AG09309 (cell line): ENCODE measurements around the gene DIP2C.

Experiments
- DNase-seq: peaks from one replicate; pipeline ENCODE4 v3.0.0-alpha.2; 2010; ENCODE audit warnings: low read depth
- H3K4me3 ChIP-seq: 2 replicates; pipeline ENCODE4 v1.5.1; 2011; ENCODE audit warnings: mild to moderate bottlenecking, low read depth, low read length, moderate library complexity; ENCODE audit not compliant: control insufficient read depth
- TF ChIP-seq, protein P1 (sequence below): IDR thresholded peaks from 2 replicates; pipeline ENCODE4 v1.5.1; 2011; ENCODE audit warnings: mild to moderate bottlenecking, low read depth, low read length, inconsistent platforms; ENCODE audit not compliant: insufficient read depth, control insufficient read depth; ENCODE audit errors: missing control alignments

The DIP2C gene

DNA sequence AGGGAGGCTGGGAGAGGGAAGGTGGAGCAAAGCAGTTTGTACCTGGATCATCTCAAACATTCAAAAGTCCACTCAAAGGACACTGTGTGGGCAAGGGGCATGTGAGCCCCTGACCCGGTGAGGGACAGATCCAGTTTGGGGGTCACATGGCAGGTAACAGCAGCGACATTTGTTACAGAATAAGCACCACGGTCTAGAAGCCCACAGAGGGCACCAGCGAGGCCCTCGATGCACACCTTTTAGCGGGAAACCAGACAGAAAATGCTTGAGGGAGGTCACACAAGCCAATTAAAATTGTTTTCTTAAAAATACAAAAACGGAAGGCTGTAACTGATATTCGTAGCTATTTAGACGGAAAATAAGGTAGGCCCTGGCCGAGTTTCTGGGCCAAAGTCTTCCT lies 409.8 kb downstream of the DIP2C start:
- TF ChIP-seq, protein P1, sequence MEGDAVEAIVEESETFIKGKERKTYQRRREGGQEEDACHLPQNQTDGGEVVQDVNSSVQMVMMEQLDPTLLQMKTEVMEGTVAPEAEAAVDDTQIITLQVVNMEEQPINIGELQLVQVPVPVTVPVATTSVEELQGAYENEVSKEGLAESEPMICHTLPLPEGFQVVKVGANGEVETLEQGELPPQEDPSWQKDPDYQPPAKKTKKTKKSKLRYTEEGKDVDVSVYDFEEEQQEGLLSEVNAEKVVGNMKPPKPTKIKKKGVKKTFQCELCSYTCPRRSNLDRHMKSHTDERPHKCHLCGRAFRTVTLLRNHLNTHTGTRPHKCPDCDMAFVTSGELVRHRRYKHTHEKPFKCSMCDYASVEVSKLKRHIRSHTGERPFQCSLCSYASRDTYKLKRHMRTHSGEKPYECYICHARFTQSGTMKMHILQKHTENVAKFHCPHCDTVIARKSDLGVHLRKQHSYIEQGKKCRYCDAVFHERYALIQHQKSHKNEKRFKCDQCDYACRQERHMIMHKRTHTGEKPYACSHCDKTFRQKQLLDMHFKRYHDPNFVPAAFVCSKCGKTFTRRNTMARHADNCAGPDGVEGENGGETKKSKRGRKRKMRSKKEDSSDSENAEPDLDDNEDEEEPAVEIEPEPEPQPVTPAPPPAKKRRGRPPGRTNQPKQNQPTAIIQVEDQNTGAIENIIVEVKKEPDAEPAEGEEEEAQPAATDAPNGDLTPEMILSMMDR, result no peak
- no peak overlapping the region for H3K4me3 ChIP-seq
- no peak for DNase-seq

DNA sequence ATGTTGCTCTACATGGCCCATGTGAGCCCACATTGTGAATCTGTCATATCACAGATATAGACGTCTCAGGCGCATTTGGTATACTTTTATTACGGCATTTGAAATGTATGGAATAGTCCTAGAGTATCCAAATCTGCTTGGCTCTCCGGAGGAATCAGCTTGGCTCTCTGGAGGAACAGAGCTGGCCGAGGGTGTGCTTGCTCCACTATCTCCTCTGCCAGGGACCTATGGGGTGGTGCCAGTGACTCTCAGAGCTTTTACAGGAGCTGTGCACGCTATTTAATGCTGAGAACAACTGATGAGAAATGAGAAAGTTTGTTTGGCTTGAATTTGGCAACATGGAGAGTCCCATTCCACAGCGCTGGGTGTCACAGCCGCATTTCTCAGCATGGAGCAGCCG lies 410.2 kb downstream of the DIP2C start:
- TF ChIP-seq, protein P1, result no peak
- no peak for DNase-seq

DNA sequence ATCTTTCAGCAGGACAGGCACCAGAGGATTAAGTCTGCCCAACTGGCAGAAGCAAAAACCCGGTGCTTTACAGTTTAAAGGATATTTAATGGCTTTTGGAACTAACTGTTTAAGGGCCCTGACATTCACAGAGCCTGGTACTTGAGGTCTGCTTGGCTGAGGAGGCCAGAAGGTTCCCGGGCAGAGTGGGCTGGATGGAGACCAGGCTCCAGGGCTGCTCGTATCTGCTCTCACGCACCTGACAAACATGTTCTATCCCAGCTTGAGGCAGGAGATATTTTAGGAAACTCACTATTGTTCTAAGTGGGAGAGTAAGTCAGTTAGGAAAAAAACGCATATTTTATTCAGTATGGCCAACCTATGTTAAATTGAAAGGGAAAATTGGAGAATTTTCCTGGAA lies 410.8 kb downstream of the DIP2C start:
- H3K4me3 ChIP-seq, result no peak overlapping the region
- no peak for DNase-seq
- TF ChIP-seq, protein P1, result no peak

More for the DNA sequence above, 410.2 kb downstream of the DIP2C start:
- H3K4me3 ChIP-seq, result no peak overlapping the region

DNA sequence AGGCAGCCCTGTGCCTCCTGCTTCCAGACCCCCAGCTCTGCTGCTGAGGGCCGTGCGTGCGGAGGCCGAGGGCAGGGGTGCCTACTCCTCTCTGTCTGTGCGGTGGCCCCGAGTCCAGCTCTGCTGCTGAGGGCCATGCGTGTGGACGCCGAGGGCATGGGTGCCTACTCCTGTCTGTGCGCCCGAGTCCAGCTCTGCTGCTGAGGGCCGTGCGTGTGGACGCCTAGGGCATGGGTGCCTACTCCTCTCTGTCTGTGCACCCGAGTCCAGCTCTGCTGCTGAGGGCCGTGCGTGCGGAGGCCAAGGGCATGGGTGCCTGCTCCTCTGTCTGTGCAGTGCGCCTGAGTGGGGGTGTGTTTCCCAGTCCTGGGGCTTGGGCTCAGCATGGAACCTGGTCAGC lies 411.5 kb downstream of the DIP2C start:
- no peak for DNase-seq
- TF ChIP-seq, protein P1, result no peak

DNA sequence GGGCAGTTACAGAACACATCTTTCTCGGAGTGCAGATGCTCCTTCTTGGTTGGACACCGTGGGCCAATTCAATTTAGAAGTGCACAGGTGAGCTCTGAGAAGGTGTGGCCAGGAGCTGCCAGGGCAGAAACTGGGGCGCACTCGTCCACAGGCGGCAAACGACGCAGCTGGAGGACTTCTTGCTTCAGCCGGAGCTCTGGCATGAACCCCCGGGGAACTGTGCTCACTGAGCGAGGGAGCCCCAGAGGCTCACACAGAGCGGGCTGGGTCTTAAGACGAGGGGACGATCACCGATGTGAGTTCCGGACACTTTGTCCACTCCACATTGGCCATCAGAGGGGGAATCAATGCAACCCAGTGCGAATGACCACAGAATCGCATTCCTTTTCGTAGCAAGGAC lies 413.8 kb downstream of the DIP2C start:
- TF ChIP-seq, protein P1, result no peak

More for the DNA sequence above, 411.5 kb downstream of the DIP2C start:
- no peak overlapping the region for H3K4me3 ChIP-seq

DNA sequence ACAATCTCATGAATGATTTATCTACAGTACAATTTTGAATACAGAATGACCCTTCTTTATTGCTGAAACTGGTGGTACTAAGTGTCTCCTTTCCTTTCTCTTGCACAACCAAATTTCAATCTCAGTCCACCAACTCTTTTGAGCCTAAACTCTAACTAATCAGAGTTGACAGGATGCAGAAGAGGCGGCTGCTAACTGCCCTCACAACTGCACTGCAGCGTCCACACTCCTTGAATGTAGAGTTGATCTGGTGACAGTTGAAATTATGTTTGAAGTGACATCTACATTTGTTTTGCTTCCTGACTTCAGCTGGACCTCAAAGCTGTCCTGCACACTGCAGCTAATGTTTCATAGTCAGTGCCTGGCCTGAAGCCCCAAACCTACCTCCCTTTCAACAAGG lies 414.6 kb downstream of the DIP2C start:
- no peak overlapping the region for H3K4me3 ChIP-seq
- no peak for DNase-seq
- TF ChIP-seq, protein P1, result no peak

More for the DNA sequence above, 413.8 kb downstream of the DIP2C start:
- no peak overlapping the region for H3K4me3 ChIP-seq
- no peak for DNase-seq

DNA sequence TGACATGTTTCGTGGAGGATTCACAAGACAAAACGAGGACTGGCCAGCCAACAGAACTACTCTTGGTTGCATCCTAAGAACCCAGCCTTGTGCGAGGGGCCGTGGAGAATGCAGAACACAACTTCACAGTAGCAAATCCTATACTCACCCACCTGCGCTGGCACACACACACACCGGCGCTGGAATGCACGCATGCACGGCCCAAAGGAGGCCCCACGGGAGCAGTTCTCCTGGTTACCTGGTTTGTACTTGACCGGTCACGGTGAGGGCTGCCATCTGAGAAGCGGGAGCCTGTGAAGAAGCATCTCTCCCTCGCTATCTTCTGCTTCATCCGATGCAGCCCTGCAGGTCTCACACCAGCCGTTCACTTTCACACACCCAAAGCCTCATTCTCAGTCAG lies 416.4 kb downstream of the DIP2C start:
- H3K4me3 ChIP-seq, result no peak overlapping the region
- DNase-seq, result no peak
- TF ChIP-seq, protein P1, result no peak
